Panc1 (cell line): ENCODE data around the gene HEATR3.

Experiments
- CTCF ChIP-seq: fragments of 450-650 bp; IDR thresholded peaks from 2 replicates; pipeline ENCODE4 v1.5.1; 2017; ENCODE audit warnings: mild to moderate bottlenecking
- POLR2AphosphoS5 ChIP-seq: IDR thresholded peaks from 2 replicates; pipeline ENCODE4 v1.6.1; 2012; ENCODE audit warnings: mild to moderate bottlenecking, low read depth, low read length, moderate library complexity
- REST ChIP-seq, 2 experiments: IDR thresholded peaks; 2 replicates each; pipeline ENCODE4 v1.6.1; 2011 to 2012; ENCODE audit warnings: low read depth in 2 of 2, control low read depth in 1 of 2, low read length in 1 of 2, mild to moderate bottlenecking in 1 of 2, moderate library complexity in 1 of 2; ENCODE audit not compliant: insufficient read depth in 1 of 2
- SIN3A ChIP-seq: IDR thresholded peaks from 2 replicates; pipeline ENCODE4 v1.6.1; 2012; ENCODE audit warnings: low read depth, mild to moderate bottlenecking, low read length, moderate library complexity, borderline replicate concordance; ENCODE audit not compliant: insufficient read depth
- TCF7L2 ChIP-seq: IDR thresholded peaks from 2 replicates; pipeline ENCODE4 v1.6.1; 2011; ENCODE audit warnings: mild to moderate bottlenecking, low read depth, low read length, inconsistent platforms

DNA sequence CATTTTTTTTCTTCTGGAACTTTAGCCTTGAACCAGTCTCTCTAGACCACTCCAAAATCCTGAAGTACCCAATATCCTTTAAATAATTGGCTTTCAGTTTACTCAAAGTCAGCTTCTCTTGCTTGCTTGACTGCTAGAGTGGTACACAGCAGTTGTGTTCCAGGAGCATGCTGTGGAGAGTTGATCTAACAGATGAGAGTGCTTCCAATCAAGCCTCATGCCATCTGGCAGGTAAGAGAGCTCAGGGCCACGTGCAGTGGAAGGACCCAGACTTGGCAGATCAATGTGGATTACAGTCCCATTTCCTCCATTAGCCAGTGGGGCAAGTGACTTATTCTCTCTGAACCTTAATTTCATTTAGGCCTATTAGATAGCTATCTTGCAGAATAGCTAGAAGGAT lies 25.1 kb upstream of the HEATR3 start:
- TF ChIP-seq SIN3A (no peak), CTCF (no peak), POLR2AphosphoS5 (no peak), REST (IDR thresholded peaks at IDR 0.05; ENCODE audit: insufficient read depth in 1 of 2, low read depth in 2 of 2, low read length in 1 of 2) (no peak), TCF7L2 (no peak)
